Upper lobe of left lung (tissue), 4 donors: Measurements from ENCODE around the gene SORCS3.

Experiments used
- CTCF ChIP-seq, 6 experiments: fragments of 450-650 bp in 4 of 6; fragments of 200-600 bp in 2 of 6; sonication (generic) in 2 of 6; IDR thresholded peaks; one replicate each; pipeline ENCODE4 v1.5.1; 2016 to 2019; ENCODE audit warnings: antibody characterized with exemption in 6 of 6
- EP300 ChIP-seq, 4 donors: sonication (generic); formaldehyde crosslinking; IDR thresholded peaks; one replicate each; pipeline ENCODE4 v1.5.1; 2017; ENCODE audit warnings: antibody characterized with exemption in 4 of 4, control low read depth in 2 of 4
- POLR2A ChIP-seq, 4 donors: fragments of 450-650 bp; IDR thresholded peaks; one replicate each; pipeline ENCODE4 v1.5.1; 2016 to 2017; ENCODE audit warnings: antibody characterized with exemption in 4 of 4, mild to moderate bottlenecking in 2 of 4

GRCh38 chr10:104980368-104980767, 339.3 kb downstream of the SORCS3 start:
- TF ChIP-seq POLR2A (IDR thresholded peaks at IDR 0.05) (no peak), CTCF (IDR thresholded peaks at IDR 0.05) (no peak), EP300 (IDR thresholded peaks at IDR 0.05) (no peak)
